ENCODE results near the gene NFKB1. TPM values are rescaled to one million over a fixed set of nuclear protein-coding genes. Genes with fewer than 3 reads are reported as not detected.

Gene NFKB1
- total RNA-seq, 1 donor from 2014 or later = 43.0 TPM

DNA sequence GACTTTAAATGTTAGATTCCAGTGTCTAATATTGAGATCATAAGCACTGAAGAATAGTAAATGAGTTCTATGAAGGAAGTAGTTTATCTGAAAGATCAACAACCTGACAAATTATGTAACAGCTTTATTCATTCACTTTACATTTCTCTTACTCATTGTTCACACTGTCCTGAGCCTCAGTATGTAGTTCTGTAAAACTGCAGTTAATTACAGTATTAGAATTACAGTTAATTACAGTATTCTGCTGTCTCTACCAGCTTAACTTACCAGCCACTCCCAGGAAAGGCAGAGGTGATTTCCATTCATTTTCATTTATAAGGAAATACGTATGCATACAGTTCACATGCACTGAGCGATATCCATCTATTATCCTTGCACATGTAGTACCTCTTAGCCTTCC lies 32.7 kb downstream of the NFKB1 start:
- no peaks in the 10 kb centered on the region for H3K27me3 ChIP-seq (ENCODE audit: control insufficient read depth, insufficient read depth, low read length)
- DNase-seq (ENCODE audit: low read depth) = no peak
- H3K36me3 ChIP-seq (ENCODE audit: control insufficient read depth, insufficient read depth, low read length) = no peaks in the 10 kb centered on the region
- TF ChIP-seq, protein P1, sequence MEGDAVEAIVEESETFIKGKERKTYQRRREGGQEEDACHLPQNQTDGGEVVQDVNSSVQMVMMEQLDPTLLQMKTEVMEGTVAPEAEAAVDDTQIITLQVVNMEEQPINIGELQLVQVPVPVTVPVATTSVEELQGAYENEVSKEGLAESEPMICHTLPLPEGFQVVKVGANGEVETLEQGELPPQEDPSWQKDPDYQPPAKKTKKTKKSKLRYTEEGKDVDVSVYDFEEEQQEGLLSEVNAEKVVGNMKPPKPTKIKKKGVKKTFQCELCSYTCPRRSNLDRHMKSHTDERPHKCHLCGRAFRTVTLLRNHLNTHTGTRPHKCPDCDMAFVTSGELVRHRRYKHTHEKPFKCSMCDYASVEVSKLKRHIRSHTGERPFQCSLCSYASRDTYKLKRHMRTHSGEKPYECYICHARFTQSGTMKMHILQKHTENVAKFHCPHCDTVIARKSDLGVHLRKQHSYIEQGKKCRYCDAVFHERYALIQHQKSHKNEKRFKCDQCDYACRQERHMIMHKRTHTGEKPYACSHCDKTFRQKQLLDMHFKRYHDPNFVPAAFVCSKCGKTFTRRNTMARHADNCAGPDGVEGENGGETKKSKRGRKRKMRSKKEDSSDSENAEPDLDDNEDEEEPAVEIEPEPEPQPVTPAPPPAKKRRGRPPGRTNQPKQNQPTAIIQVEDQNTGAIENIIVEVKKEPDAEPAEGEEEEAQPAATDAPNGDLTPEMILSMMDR (IDR thresholded peaks at IDR 0.05; ENCODE audit: insufficient read depth, low read length, poor library complexity, severe bottlenecking) = no peak
- H3K4me3 ChIP-seq (ENCODE audit: low read depth, low read length) = no peak overlapping the region

DNA sequence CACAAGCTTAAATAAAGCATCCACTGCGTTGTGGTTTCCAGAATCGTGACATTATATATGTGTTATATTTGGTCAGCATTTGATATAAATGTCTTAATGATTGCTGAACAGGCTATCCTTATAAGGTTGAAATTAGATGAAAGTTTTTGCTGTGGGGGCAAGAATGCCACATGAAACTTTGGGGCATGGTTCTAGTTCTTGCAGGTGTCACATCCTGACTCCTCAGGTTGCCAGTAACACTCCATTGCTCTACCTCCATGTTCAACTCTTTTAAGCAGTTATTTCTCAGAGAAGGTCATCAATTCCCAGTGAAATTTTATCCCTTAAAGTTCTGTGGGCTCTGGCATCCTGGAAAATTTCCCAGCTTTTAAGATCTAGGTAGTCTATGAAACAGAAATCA lies 33.7 kb downstream of the NFKB1 start:
- TF ChIP-seq, protein P1 (IDR thresholded peaks at IDR 0.05; ENCODE audit: insufficient read depth, low read length, poor library complexity, severe bottlenecking) = no peak
- DNase-seq (ENCODE audit: low read depth) = no peak
- no peaks in the 10 kb centered on the region for H3K27me3 ChIP-seq (ENCODE audit: control insufficient read depth, insufficient read depth, low read length)
- H3K4me3 ChIP-seq (ENCODE audit: low read depth, low read length) = no peak overlapping the region
- H3K36me3 ChIP-seq (ENCODE audit: control insufficient read depth, insufficient read depth, low read length) = no peaks in the 10 kb centered on the region

DNA sequence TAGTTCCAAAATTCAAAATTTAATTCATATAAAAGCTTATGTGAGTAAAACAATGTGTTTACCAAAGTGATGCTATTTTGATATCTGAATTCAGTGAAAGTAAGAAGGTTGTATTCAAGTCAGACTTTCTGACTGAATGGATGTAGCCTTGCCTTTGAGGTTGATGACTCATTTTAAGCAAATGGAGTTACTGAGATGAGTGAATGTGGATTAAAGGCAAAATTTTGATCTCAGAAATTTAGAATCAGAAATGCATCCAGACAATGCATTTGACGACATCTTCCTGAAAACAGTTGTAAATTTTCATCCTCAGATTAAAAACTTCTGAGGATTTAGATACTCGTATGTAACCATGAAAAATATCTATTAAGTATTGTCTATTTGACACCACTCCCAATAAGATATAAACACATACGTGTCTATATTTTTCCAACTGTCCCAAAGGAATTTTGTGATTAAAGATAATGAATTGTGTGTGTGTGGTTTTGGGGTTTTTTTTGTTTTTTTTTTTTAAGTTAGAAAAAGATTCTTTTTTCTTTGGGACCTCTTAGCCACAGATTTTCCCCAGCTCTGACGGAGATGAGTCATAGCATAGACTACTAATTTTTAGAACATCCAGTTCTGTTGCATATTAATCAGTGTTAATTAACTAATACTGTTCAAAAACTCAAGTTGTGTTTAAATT lies 34.4 kb downstream of the NFKB1 start:
- H3K4me3 ChIP-seq (ENCODE audit: low read depth, low read length) = no peak overlapping the region
- DNase-seq (ENCODE audit: low read depth) = peak; percentile 37
- H3K27me3 ChIP-seq (ENCODE audit: control insufficient read depth, insufficient read depth, low read length) = no peaks in the 10 kb centered on the region
- TF ChIP-seq, protein P1 (IDR thresholded peaks at IDR 0.05; ENCODE audit: insufficient read depth, low read length, poor library complexity, severe bottlenecking) = no peak
- H3K36me3 ChIP-seq (ENCODE audit: control insufficient read depth, insufficient read depth, low read length) = no peaks in the 10 kb centered on the region

DNA sequence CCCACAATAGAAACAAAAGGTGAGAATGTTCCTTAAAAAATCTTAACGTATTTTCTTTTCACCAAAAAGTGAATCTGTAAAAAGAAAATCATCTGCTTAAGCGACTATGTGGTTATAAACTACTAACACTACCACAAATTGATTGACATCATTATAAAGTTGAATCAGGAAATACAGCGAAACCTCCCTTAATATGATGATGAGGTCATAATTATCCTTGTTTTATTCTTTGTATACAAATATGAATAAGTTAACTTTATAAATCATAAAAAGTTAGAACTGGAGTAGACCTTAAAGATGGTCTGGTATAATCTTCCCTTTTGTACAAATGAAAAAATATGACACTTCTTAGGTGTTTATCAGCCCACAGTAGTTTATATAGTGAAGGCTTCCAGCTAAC lies 35.6 kb downstream of the NFKB1 start:
- DNase-seq (ENCODE audit: low read depth) = no peak
- no peak overlapping the region for H3K4me3 ChIP-seq (ENCODE audit: low read depth, low read length)
- TF ChIP-seq, protein P1 (IDR thresholded peaks at IDR 0.05; ENCODE audit: insufficient read depth, low read length, poor library complexity, severe bottlenecking) = no peak
- no peaks in the 10 kb centered on the region for H3K36me3 ChIP-seq (ENCODE audit: control insufficient read depth, insufficient read depth, low read length)
- H3K27me3 ChIP-seq (ENCODE audit: control insufficient read depth, insufficient read depth, low read length) = no peaks in the 10 kb centered on the region

DNA sequence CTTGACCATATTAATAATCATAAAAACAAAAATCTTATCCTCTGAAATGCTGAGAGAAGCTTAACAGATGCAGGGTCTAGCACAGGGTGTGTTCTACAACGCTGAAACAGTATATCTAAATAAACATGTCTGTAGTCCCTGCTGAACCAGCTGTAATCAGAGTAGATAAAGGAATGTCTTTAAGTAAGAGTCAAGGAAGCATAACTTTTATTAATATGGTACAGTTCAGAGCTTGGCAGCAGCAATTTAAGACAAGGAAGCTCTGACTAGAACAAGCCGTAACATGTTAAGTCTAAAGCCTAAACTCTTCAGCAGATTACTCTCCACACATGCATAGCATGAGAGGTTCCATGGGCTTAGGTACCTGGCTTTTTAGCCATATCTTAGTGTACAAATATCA lies 36.1 kb downstream of the NFKB1 start:
- no peaks in the 10 kb centered on the region for H3K36me3 ChIP-seq (ENCODE audit: control insufficient read depth, insufficient read depth, low read length)
- H3K4me3 ChIP-seq (ENCODE audit: low read depth, low read length) = no peak overlapping the region

More for the DNA sequence above, 36.1 kb downstream of the NFKB1 start:
- DNase-seq (ENCODE audit: low read depth) = no peak
- no peaks in the 10 kb centered on the region for H3K27me3 ChIP-seq (ENCODE audit: control insufficient read depth, insufficient read depth, low read length)
- TF ChIP-seq, protein P1 (IDR thresholded peaks at IDR 0.05; ENCODE audit: insufficient read depth, low read length, poor library complexity, severe bottlenecking) = no peak

Data from kidney epithelial cell (primary cell).